Raji (cell line): ENCODE results near the gene SARNP.
A peak's percentile ranks its signal among the peaks of the same experiment; 100 is the strongest.

ENCODE experiments used
- POLR2A ChIP-seq: IDR thresholded peaks from 2 replicates; pipeline ENCODE4 v1.6.1; 2011; ENCODE audit warnings: low read depth, low read length, control low read depth; ENCODE audit not compliant: insufficient read depth

The SARNP gene

GRCh38 chr12:55741931-55742680 lies 75.4 kb downstream of the SARNP start:
- TF ChIP-seq POLR2A = no peak

- no peak for TF ChIP-seq POLR2A
Observed at GRCh38 chr12:55739025-55739378, 78.5 kb downstream of the SARNP start.

- TF ChIP-seq POLR2A = peak; percentile 68
Observed at GRCh38 chr12:55738123-55739024, 79.2 kb downstream of the SARNP start.

GRCh38 chr12:55737581-55738122 lies 79.9 kb downstream of the SARNP start:
- TF ChIP-seq POLR2A = no peak

- no peak for TF ChIP-seq POLR2A
Observed at GRCh38 chr12:55736780-55737580, 80.5 kb downstream of the SARNP start.

GRCh38 chr12:55736076-55736475 lies 81.4 kb downstream of the SARNP start:
- no peak for TF ChIP-seq POLR2A

- no peak for TF ChIP-seq POLR2A
Observed at GRCh38 chr12:55734595-55734994, 82.9 kb downstream of the SARNP start.

GRCh38 chr12:55733858-55734257 lies 83.7 kb downstream of the SARNP start:
- no peak for TF ChIP-seq POLR2A

- no peak for TF ChIP-seq POLR2A
Observed at GRCh38 chr12:55733021-55733555, 84.4 kb downstream of the SARNP start.

GRCh38 chr12:55732288-55732687 lies 85.2 kb downstream of the SARNP start:
- TF ChIP-seq POLR2A = no peak

- TF ChIP-seq POLR2A = no peak
Observed at GRCh38 chr12:55729819-55730818, 87.4 kb downstream of the SARNP start.

GRCh38 chr12:55728939-55729818 lies 88.3 kb downstream of the SARNP start, which contains the start of gene CD63:
Gene CD63 (minus strand): TSS chr12:55729009. CDS start chr12:55728341, 668 bp downstream.
- peak; percentile 45 for TF ChIP-seq POLR2A

GRCh38 chr12:55728186-55728938 lies 89.2 kb downstream of the SARNP start:
- no peak for TF ChIP-seq POLR2A
